Osteoblast (primary cell): Measurements from ENCODE around the gene OSBPL1A. TPM values are rescaled to one million over a fixed set of nuclear protein-coding genes. Genes with fewer than 3 reads are reported as not detected.

Experiments
- DNase-seq: peaks from one replicate; pipeline ENCODE4 v3.0.0; 2011; ENCODE audit warnings: low spot score, mixed read lengths; ENCODE audit not compliant: insufficient read length; ENCODE audit errors: missing footprints
- H2AFZ ChIP-seq: 2 replicates; pipeline ENCODE4 v1.6.0; 2011; ENCODE audit warnings: mild to moderate bottlenecking, low read length
- H3K27ac ChIP-seq: 2 replicates; pipeline ENCODE4 v1.5.1; 2011; ENCODE audit warnings: mild to moderate bottlenecking, low read depth, low read length, moderate library complexity
- H3K27me3 ChIP-seq: 2 replicates; pipeline ENCODE4 v1.6.0; 2012; ENCODE audit warnings: mild to moderate bottlenecking, control low read depth, inconsistent platforms, low read length, moderate library complexity; ENCODE audit not compliant: insufficient read depth
- H3K36me3 ChIP-seq: 2 replicates; pipeline ENCODE4 v1.5.1; 2011; ENCODE audit warnings: mild to moderate bottlenecking, low read length, control low read depth, moderate library complexity; ENCODE audit not compliant: insufficient read depth
- H3K4me1 ChIP-seq: 2 replicates; pipeline ENCODE4 v1.5.1; 2011; ENCODE audit warnings: mild to moderate bottlenecking, low read length, control low read depth, moderate library complexity; ENCODE audit not compliant: insufficient read depth
- H3K4me2 ChIP-seq: 2 replicates; pipeline ENCODE4 v1.6.0; 2011; ENCODE audit warnings: mild to moderate bottlenecking, low read length; ENCODE audit not compliant: insufficient read depth
- H3K4me3 ChIP-seq: fragments of 200-600 bp; sonication (generic); 3 replicates; pipeline ENCODE4 v1.5.1; 2012; ENCODE audit warnings: mild to moderate bottlenecking, low read length, inconsistent platforms; ENCODE audit not compliant: insufficient read depth
- H3K79me2 ChIP-seq: 2 replicates; pipeline ENCODE4 v1.6.0; 2012; ENCODE audit warnings: mild to moderate bottlenecking, low read length, control low read depth, inconsistent platforms; ENCODE audit not compliant: insufficient read depth
- H3K9me3 ChIP-seq: 2 replicates; pipeline ENCODE4 v1.5.1; 2011; ENCODE audit warnings: low read depth, low read length, control low read depth
- H4K20me1 ChIP-seq: 2 replicates; pipeline ENCODE4 v1.6.0; 2012; ENCODE audit warnings: mild to moderate bottlenecking, low read length, control low read depth; ENCODE audit not compliant: insufficient read depth
- total RNA-seq: library from RNA; depleted of rRNA; stranded (reverse); fragments of >200 nt; gene quantifications from 2 replicates; pipeline ENCODE4 v1.2.3, GENCODE V29; 2012
- TF ChIP-seq, protein P1 (sequence below): IDR thresholded peaks from 2 replicates; pipeline ENCODE4 v1.5.1; 2011; ENCODE audit warnings: mild to moderate bottlenecking, low read depth, low read length, moderate library complexity; ENCODE audit errors: extremely low read depth

Gene OSBPL1A
- total RNA-seq, 1 donor, result 51.8 TPM

DNA sequence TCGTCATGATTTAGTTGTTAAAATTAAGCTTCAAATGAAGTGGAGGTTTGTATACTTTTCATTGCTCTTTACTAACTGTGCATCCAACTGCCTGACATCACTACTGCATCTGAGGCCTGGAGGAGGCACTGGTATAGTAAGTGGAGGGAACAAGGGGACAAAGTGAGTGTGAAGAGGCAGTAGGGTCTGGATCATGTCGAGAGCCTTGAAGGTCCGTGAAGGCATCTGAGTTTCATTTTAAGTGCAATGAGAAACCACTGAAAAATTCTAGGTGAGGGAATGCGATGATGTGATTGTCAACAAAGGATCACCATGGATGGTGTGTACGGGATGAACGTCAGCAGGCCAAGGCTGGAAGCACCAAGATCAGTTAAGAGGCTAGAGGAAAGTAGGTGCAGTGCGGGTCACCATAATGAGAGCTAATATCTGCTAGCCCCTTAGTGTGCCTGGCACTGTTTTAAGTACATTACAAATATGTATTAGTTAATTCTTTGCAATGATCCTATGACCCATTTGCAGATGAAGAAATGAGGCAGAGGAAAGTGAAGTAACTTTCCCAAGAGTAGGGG lies 162.7 kb downstream of the OSBPL1A start:
- no peak overlapping the region for H3K27ac ChIP-seq
- no peak for DNase-seq
- no peak overlapping the region for H2AFZ ChIP-seq
- H3K9me3 ChIP-seq, result no peaks in the 10 kb centered on the region
- H3K27me3 ChIP-seq, result no peaks in the 10 kb centered on the region
- H3K4me1 ChIP-seq, result peaks cover 11% of the 10 kb centered on the region
- H4K20me1 ChIP-seq, result no peaks in the 10 kb centered on the region
- peaks cover 3% of the 10 kb centered on the region for H3K36me3 ChIP-seq
- no peaks in the 10 kb centered on the region for H3K79me2 ChIP-seq
- TF ChIP-seq, protein P1, sequence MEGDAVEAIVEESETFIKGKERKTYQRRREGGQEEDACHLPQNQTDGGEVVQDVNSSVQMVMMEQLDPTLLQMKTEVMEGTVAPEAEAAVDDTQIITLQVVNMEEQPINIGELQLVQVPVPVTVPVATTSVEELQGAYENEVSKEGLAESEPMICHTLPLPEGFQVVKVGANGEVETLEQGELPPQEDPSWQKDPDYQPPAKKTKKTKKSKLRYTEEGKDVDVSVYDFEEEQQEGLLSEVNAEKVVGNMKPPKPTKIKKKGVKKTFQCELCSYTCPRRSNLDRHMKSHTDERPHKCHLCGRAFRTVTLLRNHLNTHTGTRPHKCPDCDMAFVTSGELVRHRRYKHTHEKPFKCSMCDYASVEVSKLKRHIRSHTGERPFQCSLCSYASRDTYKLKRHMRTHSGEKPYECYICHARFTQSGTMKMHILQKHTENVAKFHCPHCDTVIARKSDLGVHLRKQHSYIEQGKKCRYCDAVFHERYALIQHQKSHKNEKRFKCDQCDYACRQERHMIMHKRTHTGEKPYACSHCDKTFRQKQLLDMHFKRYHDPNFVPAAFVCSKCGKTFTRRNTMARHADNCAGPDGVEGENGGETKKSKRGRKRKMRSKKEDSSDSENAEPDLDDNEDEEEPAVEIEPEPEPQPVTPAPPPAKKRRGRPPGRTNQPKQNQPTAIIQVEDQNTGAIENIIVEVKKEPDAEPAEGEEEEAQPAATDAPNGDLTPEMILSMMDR, result no peak
- no peak overlapping the region for H3K4me2 ChIP-seq
- no peak overlapping the region for H3K4me3 ChIP-seq

DNA sequence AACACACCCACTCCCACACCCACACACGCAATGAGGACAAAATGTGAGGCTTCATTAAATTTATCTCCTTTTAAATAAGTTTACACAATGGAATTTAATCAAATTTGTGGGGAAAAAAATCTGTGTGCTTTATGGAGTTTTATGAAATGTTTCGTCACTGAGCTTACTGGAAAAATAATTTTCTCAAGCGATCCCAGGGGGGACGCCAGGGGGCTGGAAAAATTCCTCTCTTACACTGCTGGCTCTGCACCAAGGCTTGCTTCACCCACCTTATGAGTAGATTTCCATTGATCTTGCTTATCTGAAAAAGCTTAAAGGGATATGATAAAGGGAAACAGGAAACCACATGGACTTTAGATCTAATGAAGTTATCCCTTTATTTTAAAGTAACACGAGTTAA lies 163.3 kb downstream of the OSBPL1A start:
- Histone ChIP-seq H3K27ac (no peak overlapping the region), H3K79me2 (no peaks in the 10 kb centered on the region), H3K4me2 (no peak overlapping the region), H4K20me1 (no peaks in the 10 kb centered on the region), H3K27me3 (no peaks in the 10 kb centered on the region), H2AFZ (no peak overlapping the region), H3K4me1 (peaks cover 11% of the 10 kb centered on the region), H3K36me3 (peaks cover 3% of the 10 kb centered on the region), H3K4me3 (no peak overlapping the region), H3K9me3 (no peaks in the 10 kb centered on the region)
- TF ChIP-seq, protein P1, result no peak
- DNase-seq, result no peak

DNA sequence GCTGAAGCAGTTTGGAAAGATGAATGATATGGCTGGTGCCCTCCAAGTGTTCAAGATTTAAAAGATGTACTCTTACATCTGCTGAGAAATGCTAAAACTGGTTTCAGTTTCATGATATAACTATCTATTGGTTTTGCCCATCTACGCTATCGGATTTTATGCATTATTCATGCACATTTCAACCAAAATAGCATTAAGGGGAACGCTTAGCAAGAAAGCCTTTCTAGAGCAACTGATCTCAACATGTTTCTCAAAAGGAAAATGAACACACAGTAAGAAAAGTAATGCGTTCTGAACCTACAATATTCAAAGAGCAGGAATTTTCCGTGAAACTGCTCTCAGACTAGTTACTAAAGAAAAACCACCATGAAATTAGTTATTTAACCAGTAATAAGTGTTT lies 164.8 kb downstream of the OSBPL1A start:
- no peak overlapping the region for H3K4me3 ChIP-seq
- no peak overlapping the region for H2AFZ ChIP-seq
- no peaks in the 10 kb centered on the region for H4K20me1 ChIP-seq
- H3K9me3 ChIP-seq, result no peaks in the 10 kb centered on the region
- peaks cover 15% of the 10 kb centered on the region for H3K4me1 ChIP-seq
- H3K4me2 ChIP-seq, result no peak overlapping the region
- H3K36me3 ChIP-seq, result peaks cover 3% of the 10 kb centered on the region
- TF ChIP-seq, protein P1, result no peak
- H3K27me3 ChIP-seq, result no peaks in the 10 kb centered on the region
- no peak overlapping the region for H3K27ac ChIP-seq
- H3K79me2 ChIP-seq, result no peaks in the 10 kb centered on the region
- no peak for DNase-seq

DNA sequence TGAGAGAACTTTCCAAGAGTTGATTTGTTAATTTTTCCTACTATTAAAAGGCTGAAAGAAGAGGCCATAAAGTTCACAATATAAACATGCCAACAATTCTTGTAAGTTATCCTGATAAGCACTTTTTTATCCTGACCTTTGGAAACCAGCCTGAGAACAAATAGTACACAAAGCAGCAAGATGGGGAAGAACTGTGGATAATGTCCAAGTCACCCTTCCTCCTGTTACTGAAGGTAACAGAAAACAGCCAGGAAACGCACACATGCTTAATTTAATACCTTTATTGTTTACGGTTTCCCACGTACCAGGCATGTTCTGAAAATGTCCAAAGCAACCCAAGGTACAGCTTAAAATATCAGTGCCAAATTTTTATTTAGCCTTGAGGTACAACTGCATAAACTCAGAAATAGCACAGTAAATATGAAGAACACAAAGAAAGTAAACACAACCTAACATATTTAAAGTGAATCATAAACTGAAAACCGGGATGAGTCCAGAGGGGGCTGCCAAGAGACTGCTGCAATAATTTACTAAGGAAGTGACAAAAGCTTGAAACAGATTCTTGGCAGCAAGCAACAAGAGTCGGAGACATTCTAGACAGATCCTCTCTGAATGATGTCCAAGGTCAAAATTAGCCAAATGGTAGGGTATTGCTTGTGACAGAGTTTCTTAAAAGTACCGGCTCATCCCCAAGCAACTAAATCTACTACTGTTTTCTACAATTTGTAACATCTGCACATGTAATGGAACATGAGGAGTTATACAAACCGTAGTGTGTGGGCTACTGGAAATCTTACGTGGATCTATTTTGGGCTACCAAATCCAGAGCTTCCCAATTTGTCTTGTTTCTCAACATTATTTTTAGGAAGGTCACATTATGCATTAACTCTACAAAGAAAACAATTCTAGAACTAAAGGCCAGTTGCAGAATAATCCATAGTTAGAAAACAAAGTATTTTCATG lies 165.6 kb downstream of the OSBPL1A start:
- TF ChIP-seq, protein P1, result no peak
- Histone ChIP-seq H2AFZ (no peak overlapping the region), H3K9me3 (no peaks in the 10 kb centered on the region), H3K4me1 (peaks cover 15% of the 10 kb centered on the region), H4K20me1 (no peaks in the 10 kb centered on the region), H3K27ac (no peak overlapping the region), H3K79me2 (no peaks in the 10 kb centered on the region), H3K4me3 (peak overlapping the region; percentile 8), H3K27me3 (no peaks in the 10 kb centered on the region), H3K36me3 (peaks cover 3% of the 10 kb centered on the region), H3K4me2 (peak overlapping the region; percentile 41)
- peak; percentile 27 for DNase-seq
